ENCODE results near the gene SH2D1B.

DNA sequence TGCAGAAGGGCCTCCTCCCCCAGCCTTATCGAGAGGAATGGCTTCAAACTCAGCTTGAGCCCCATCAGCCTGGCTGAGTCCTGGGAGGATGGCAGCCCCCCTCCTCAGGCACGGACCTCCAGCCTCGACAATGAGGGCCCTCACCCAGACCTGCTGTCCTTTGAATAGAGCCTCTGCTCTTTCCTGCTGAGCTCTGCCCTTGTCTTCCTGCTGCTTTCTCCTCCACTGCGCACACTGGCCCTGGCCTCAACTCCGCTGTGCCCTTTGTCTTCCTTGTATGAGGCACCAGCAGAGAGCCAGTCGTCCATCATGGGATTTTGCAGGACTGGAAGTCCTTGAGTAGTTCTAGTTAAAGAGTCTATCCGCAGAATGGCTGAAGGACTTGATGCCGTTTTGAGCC is 28.4 kb downstream of the SH2D1B start:
- TF ChIP-seq, protein P1, sequence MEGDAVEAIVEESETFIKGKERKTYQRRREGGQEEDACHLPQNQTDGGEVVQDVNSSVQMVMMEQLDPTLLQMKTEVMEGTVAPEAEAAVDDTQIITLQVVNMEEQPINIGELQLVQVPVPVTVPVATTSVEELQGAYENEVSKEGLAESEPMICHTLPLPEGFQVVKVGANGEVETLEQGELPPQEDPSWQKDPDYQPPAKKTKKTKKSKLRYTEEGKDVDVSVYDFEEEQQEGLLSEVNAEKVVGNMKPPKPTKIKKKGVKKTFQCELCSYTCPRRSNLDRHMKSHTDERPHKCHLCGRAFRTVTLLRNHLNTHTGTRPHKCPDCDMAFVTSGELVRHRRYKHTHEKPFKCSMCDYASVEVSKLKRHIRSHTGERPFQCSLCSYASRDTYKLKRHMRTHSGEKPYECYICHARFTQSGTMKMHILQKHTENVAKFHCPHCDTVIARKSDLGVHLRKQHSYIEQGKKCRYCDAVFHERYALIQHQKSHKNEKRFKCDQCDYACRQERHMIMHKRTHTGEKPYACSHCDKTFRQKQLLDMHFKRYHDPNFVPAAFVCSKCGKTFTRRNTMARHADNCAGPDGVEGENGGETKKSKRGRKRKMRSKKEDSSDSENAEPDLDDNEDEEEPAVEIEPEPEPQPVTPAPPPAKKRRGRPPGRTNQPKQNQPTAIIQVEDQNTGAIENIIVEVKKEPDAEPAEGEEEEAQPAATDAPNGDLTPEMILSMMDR (IDR thresholded peaks at IDR 0.05) = no peak
- no peak for TF ChIP-seq EP300 (IDR thresholded peaks at IDR 0.05)
- TF ChIP-seq POLR2A (IDR thresholded peaks at IDR 0.05) = no peak
